IMR-90 (cell line): Measurements from ENCODE around the gene THNSL1.

Experiments used
- CEBPB ChIP-seq: IDR thresholded peaks from 2 replicates; pipeline ENCODE4 v1.6.1; 2012; ENCODE audit warnings: low read depth, low read length, improper control_type of control experiment
- CHD1 ChIP-seq: IDR thresholded peaks from 2 replicates; pipeline ENCODE4 v1.6.1; 2012; ENCODE audit warnings: low read depth, low read length, improper control_type of control experiment
- CTCF ChIP-seq: conservative IDR thresholded peaks from 2 replicates; pipeline ENCODE4 v1.5.1; 2012; ENCODE audit warnings: mild to moderate bottlenecking, low read depth, low read length, improper control_type of control experiment
- FOS ChIP-seq: fragments of 150-350 bp; IDR thresholded peaks from 2 replicates; pipeline ENCODE4 v1.6.1; 2016; ENCODE audit warnings: low read depth, low read length
- MAFK ChIP-seq: IDR thresholded peaks from 2 replicates; pipeline ENCODE4 v1.6.1; 2012; ENCODE audit warnings: low read depth, low read length, improper control_type of control experiment
- MXI1 ChIP-seq: IDR thresholded peaks from 2 replicates; pipeline ENCODE4 v1.6.1; 2012; ENCODE audit warnings: low read depth, mild to moderate bottlenecking, low read length, moderate library complexity, borderline replicate concordance
- NFE2L2 ChIP-seq: fragments of 150-350 bp; IDR thresholded peaks from 2 replicates; pipeline ENCODE4 v1.6.1; 2016; ENCODE audit warnings: low read depth, mild to moderate bottlenecking, low read length
- POLR2A ChIP-seq: IDR thresholded peaks from 2 replicates; pipeline ENCODE4 v1.6.1; 2012; ENCODE audit warnings: mild to moderate bottlenecking, low read depth, low read length
- RAD21 ChIP-seq: IDR thresholded peaks from 2 replicates; pipeline ENCODE4 v1.6.1; 2012; ENCODE audit warnings: low read length, improper control_type of control experiment
- RCOR1 ChIP-seq: IDR thresholded peaks from 2 replicates; pipeline ENCODE4 v1.6.1; 2012; ENCODE audit warnings: mild to moderate bottlenecking, low read length, improper control_type of control experiment; ENCODE audit not compliant: insufficient replicate concordance
- RFX5 ChIP-seq: IDR thresholded peaks from 2 replicates; pipeline ENCODE4 v1.8.0; 2012; ENCODE audit warnings: low read depth, mild to moderate bottlenecking, low read length, moderate library complexity
- SMC3 ChIP-seq: fragments of 150-350 bp; IDR thresholded peaks from 2 replicates; pipeline ENCODE4 v1.6.1; 2016; ENCODE audit warnings: low read depth, mild to moderate bottlenecking, antibody characterized with exemption, low read length, moderate library complexity
- TF ChIP-seq, protein P1 (sequence below): fragments of 150-350 bp; IDR thresholded peaks from 2 replicates; pipeline ENCODE4 v1.6.1; 2017; ENCODE audit warnings: mild to moderate bottlenecking, antibody characterized with exemption, low read length, low read depth
- TF ChIP-seq, protein P2 (sequence below): fragments of 150-350 bp; IDR thresholded peaks from 2 replicates; pipeline ENCODE4 v1.6.1; 2016; ENCODE audit warnings: low read depth, mild to moderate bottlenecking, low read length, moderate library complexity, borderline replicate concordance

- TF ChIP-seq NFE2L2, result no peak
- TF ChIP-seq POLR2A, result no peak
- no peak for TF ChIP-seq CTCF
- TF ChIP-seq, protein P1, sequence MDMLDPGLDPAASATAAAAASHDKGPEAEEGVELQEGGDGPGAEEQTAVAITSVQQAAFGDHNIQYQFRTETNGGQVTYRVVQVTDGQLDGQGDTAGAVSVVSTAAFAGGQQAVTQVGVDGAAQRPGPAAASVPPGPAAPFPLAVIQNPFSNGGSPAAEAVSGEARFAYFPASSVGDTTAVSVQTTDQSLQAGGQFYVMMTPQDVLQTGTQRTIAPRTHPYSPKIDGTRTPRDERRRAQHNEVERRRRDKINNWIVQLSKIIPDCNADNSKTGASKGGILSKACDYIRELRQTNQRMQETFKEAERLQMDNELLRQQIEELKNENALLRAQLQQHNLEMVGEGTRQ, result no peak
- TF ChIP-seq CHD1, result no peak
- TF ChIP-seq CEBPB, result no peak
- TF ChIP-seq RAD21, result no peak
- no peak for TF ChIP-seq MAFK
- TF ChIP-seq SMC3, result no peak
- no peak for TF ChIP-seq RFX5
- no peak for TF ChIP-seq MXI1
- TF ChIP-seq RCOR1, result no peak
- TF ChIP-seq, protein P2, sequence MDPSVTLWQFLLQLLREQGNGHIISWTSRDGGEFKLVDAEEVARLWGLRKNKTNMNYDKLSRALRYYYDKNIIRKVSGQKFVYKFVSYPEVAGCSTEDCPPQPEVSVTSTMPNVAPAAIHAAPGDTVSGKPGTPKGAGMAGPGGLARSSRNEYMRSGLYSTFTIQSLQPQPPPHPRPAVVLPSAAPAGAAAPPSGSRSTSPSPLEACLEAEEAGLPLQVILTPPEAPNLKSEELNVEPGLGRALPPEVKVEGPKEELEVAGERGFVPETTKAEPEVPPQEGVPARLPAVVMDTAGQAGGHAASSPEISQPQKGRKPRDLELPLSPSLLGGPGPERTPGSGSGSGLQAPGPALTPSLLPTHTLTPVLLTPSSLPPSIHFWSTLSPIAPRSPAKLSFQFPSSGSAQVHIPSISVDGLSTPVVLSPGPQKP, result no peak
- no peak for TF ChIP-seq FOS
Measured at GRCh38 chr10:25039531-25039930, 23.1 kb downstream of the THNSL1 start.
